Esophagus muscularis mucosa (tissue), 4 donors: ENCODE results near the gene SLC26A6. TPM values are rescaled to one million over a fixed set of nuclear protein-coding genes. Genes with fewer than 3 reads are reported as not detected.

Experiments used
- DNase-seq: peaks from one replicate; pipeline ENCODE4 v3.0.0-alpha.2; 2017; ENCODE audit errors: extremely low spot score
- H3K27ac ChIP-seq, 4 donors: fragments of 200-600 bp; sonication (generic); replicated peaks in 1 of 4; 1 replicate in 3 of 4; 2 replicates in 1 of 4; pipeline ENCODE4 v1.5.1; 2016 to 2019; ENCODE audit warnings: mild to moderate bottlenecking in 1 of 4
- H3K27me3 ChIP-seq, 4 donors: fragments of 200-600 bp; sonication (generic); one replicate each; pipeline versions ENCODE4 v1.5.1 to v1.6.0; 2016 to 2019
- H3K36me3 ChIP-seq, 4 donors: fragments of 200-600 bp; sonication (generic); one replicate each; pipeline ENCODE4 v1.5.1; 2016 to 2019
- H3K4me1 ChIP-seq, 4 donors: fragments of 200-600 bp; sonication (generic); one replicate each; pipeline ENCODE4 v1.5.1; 2016 to 2019
- H3K4me3 ChIP-seq, 4 donors: fragments of 200-600 bp; sonication (generic); 1 replicate in 2 of 4; 2 replicates in 2 of 4; pipeline ENCODE4 v1.5.1; 2016 to 2019; ENCODE audit warnings: mild to moderate bottlenecking in 4 of 4, moderate library complexity in 1 of 4
- H3K9me3 ChIP-seq, 4 donors: fragments of 200-600 bp; sonication (generic); 1 replicate in 3 of 4; 2 replicates in 1 of 4; pipeline ENCODE4 v1.5.1; 2016 to 2019
- EP300 ChIP-seq: sonication (generic); formaldehyde crosslinking; IDR thresholded peaks from one replicate; pipeline ENCODE4 v1.6.1; 2017; ENCODE audit warnings: antibody characterized with exemption
- POLR2A ChIP-seq: fragments of 450-650 bp; IDR thresholded peaks from one replicate; pipeline ENCODE4 v1.6.1; 2017; ENCODE audit warnings: antibody characterized with exemption, moderate library complexity, mild to moderate bottlenecking, low read depth
- POLR2AphosphoS5 ChIP-seq, 2 donors: sonication (generic); formaldehyde crosslinking; IDR thresholded peaks; one replicate each; pipeline ENCODE4 v1.6.1; 2017; ENCODE audit warnings: antibody characterized with exemption in 2 of 2
- WGBS: methylation state at CpG from one replicate; pipeline ENCODE4 v1.1.5; 2018; 5-methylcytosine and 5-hydroxymethylcytosine counted together
- intact Hi-C: fragments of 100-400 bp; cut with DNase I; formaldehyde crosslinking; loops from one replicate; pipeline ENCODE4 v1.15.1; 2023
- total RNA-seq, 4 donors: library from RNA; depleted of rRNA; stranded (reverse); fragments of >200 nt; gene quantifications; one replicate each; pipeline versions ENCODE4 v1.1.0 to v1.2.1, GENCODE V29; 2016
- TF ChIP-seq, protein P1 (sequence below), 3 experiments: fragments of 200-600 bp in 2 of 3; fragments of 450-650 bp in 1 of 3; sonication (generic) in 2 of 3; IDR thresholded peaks; one replicate each; pipeline ENCODE4 v1.5.1; 2017 to 2019; ENCODE audit warnings: antibody characterized with exemption in 3 of 3, mild to moderate bottlenecking in 2 of 3, moderate library complexity in 1 of 3

SLC26A6 gene
- total RNA-seq, 4 donors from 2014 or later = 6.1 to 11.7 (median 8.8) TPM

DNA sequence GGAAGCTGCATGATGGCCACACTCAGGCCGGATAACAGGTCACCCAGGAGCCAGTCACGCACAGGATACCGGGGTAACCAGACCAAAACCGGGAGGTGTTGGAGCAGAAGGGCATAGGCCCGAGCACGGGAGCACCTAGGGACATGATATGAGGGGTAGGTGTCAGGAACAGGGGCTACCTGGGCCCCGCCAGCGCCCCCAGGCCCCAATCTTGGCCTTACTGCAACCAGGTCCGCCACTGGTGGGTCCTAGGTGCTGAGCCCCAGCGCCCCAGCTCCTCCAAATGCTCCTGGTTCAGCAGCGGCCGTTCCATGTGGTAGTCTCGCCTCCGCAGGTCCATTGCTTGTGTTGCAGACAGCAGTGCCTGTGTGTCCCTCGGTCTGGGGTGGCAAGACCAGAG, 2.0 kb downstream of the SLC26A6 start:
- Histone ChIP-seq H3K36me3 (peaks cover 4 to 51% (median 50%) of the 10 kb centered on the region in 4 donors), H3K27ac (no peak overlapping the region), H3K4me1 (peaks cover 22 to 30% (median 25%) of the 10 kb centered on the region in 4 donors), H3K9me3 (no peaks in the 10 kb centered on the region), H3K27me3 (no peaks in the 10 kb centered on the region), H3K4me3 (no peak overlapping the region)
- intact Hi-C loops = no loop called here
- WGBS = 83% methylated on average over 8 of the region's 15 CpGs
- TF ChIP-seq POLR2AphosphoS5 (IDR thresholded peaks at IDR 0.05) = no peak
- TF ChIP-seq, protein P1, sequence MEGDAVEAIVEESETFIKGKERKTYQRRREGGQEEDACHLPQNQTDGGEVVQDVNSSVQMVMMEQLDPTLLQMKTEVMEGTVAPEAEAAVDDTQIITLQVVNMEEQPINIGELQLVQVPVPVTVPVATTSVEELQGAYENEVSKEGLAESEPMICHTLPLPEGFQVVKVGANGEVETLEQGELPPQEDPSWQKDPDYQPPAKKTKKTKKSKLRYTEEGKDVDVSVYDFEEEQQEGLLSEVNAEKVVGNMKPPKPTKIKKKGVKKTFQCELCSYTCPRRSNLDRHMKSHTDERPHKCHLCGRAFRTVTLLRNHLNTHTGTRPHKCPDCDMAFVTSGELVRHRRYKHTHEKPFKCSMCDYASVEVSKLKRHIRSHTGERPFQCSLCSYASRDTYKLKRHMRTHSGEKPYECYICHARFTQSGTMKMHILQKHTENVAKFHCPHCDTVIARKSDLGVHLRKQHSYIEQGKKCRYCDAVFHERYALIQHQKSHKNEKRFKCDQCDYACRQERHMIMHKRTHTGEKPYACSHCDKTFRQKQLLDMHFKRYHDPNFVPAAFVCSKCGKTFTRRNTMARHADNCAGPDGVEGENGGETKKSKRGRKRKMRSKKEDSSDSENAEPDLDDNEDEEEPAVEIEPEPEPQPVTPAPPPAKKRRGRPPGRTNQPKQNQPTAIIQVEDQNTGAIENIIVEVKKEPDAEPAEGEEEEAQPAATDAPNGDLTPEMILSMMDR (IDR thresholded peaks at IDR 0.05) = no peak
- TF ChIP-seq EP300 = no peak
- no peak for TF ChIP-seq POLR2A
- DNase-seq = no peak

DNA sequence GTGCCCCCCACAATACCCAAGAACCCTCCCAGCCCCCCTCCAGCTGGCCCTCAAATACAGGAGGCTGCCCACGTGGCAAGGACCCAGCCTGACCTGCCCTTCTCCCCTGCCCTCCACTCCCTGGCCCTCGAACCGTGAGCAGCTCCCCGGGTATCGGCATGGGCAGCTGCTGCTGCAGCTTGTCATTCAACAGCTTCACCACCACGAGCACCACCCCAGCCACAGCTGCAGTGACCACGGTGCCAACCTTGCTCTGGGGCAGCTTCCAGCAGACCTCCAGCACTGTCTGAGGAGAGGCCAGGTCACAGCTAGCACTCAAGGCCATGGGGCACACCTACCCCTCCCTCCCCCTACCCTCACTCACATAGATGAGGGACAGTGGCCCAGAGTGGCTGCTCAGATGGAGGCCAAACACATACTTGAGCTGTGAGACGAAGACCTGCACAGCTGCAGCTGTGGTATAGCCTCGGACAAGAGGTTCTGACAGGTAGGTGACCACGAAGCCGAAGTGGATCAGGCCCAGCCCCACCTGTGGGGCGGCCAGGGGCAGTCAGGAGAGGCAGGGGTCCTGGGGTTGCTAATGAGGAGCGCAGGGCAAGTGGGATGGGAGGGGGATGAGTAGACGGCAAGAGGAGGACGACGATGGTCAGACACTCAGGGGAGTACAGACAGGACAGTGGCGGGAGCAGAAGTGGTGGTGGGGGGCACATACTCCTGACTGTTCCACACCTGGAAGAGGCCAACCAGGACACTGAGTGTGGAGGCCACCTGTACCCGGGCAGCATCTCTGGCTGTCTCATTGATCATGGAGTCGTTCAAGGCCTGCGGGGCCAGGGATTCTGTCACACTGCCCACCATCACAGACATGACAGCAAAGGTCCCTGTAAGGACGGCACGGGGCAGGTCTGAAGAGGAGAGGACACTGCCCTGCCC, 3.5 kb downstream of the SLC26A6 start:
- Histone ChIP-seq H3K4me1 (peaks cover 22 to 30% (median 25%) of the 10 kb centered on the region in 4 donors), H3K9me3 (no peaks in the 10 kb centered on the region), H3K27ac (no peak overlapping the region), H3K4me3 (no peak overlapping the region), H3K27me3 (no peaks in the 10 kb centered on the region), H3K36me3 (peaks cover 4 to 66% (median 64%) of the 10 kb centered on the region in 4 donors)
- 89% methylated on average over 20 of the region's 22 CpGs for WGBS
- intact Hi-C loops = no loop called here
- no peak for DNase-seq
- no peak for TF ChIP-seq EP300
- no peak for TF ChIP-seq POLR2AphosphoS5 (IDR thresholded peaks at IDR 0.05)
- TF ChIP-seq POLR2A = no peak
- TF ChIP-seq, protein P1 (IDR thresholded peaks at IDR 0.05) = no peak

- no peak for DNase-seq
- Histone ChIP-seq H3K9me3 (no peaks in the 10 kb centered on the region), H3K36me3 (peaks cover 4 to 75% (median 74%) of the 10 kb centered on the region in 4 donors), H3K27ac (no peak overlapping the region), H3K27me3 (no peaks in the 10 kb centered on the region), H3K4me1 (peaks cover 12 to 21% (median 16%) of the 10 kb centered on the region in 4 donors), H3K4me3 (no peak overlapping the region)
- 90% methylated on average over 12 of the region's 12 CpGs for whole genome bisulfite sequencing
- intact Hi-C loops = no loop called here
- TF ChIP-seq POLR2AphosphoS5 (IDR thresholded peaks at IDR 0.05) (no peak), POLR2A (no peak), EP300 (no peak)
- TF ChIP-seq, protein P1 (IDR thresholded peaks at IDR 0.05) = no peak
Measured at GRCh38 chr3:48630833-48631232, 4.4 kb downstream of the SLC26A6 start.

GRCh38 chr3:48630407-48630806, 4.9 kb downstream of the SLC26A6 start:
- no peak for DNase-seq
- intact Hi-C loops = no loop called here
- Histone ChIP-seq H3K27me3 (no peaks in the 10 kb centered on the region), H3K36me3 (peaks cover 4 to 80% (median 78%) of the 10 kb centered on the region in 4 donors), H3K27ac (no peak overlapping the region), H3K4me3 (no peak overlapping the region), H3K9me3 (no peaks in the 10 kb centered on the region), H3K4me1 (peaks cover 12 to 19% (median 14%) of the 10 kb centered on the region in 4 donors)
- TF ChIP-seq, protein P1 (IDR thresholded peaks at IDR 0.05) = no peak
- no peak for TF ChIP-seq POLR2AphosphoS5 (IDR thresholded peaks at IDR 0.05)
- TF ChIP-seq EP300 = no peak
- no peak for TF ChIP-seq POLR2A
- WGBS = 91% methylated on average over 7 of the region's 8 CpGs
